Rectal smooth muscle tissue (tissue), 1 donor: ENCODE measurements around the gene SLIT3.

Experiments used
- H3K27ac ChIP-seq: one replicate; pipeline ENCODE4 v1.7.0; 2013; ENCODE audit warnings: low read depth, low read length, inconsistent platforms
- H3K27me3 ChIP-seq: one replicate; pipeline ENCODE4 v1.7.0; 2013; ENCODE audit warnings: low read length; ENCODE audit not compliant: control insufficient read depth, insufficient read depth
- H3K36me3 ChIP-seq: one replicate; pipeline ENCODE4 v1.7.0; 2013; ENCODE audit warnings: low read length; ENCODE audit not compliant: control insufficient read depth, insufficient read depth
- H3K4me1 ChIP-seq: one replicate; pipeline ENCODE4 v1.7.0; 2013; ENCODE audit warnings: low read length; ENCODE audit not compliant: control insufficient read depth, insufficient read depth
- H3K4me3 ChIP-seq: one replicate; pipeline ENCODE4 v1.7.0; 2013; ENCODE audit warnings: low read length
- H3K9ac ChIP-seq: one replicate; pipeline ENCODE4 v1.7.0; 2013; ENCODE audit warnings: low read length

Gene SLIT3

GRCh38 chr5:169318556-169318955 is 17.6 kb upstream of the SLIT3 start:
- Histone ChIP-seq H3K4me1 (no peaks in the 10 kb centered on the region), H3K36me3 (no peaks in the 10 kb centered on the region), H3K4me3 (no peak overlapping the region), H3K9ac (no peak overlapping the region), H3K27me3 (no peaks in the 10 kb centered on the region), H3K27ac (no peak overlapping the region)

DNA sequence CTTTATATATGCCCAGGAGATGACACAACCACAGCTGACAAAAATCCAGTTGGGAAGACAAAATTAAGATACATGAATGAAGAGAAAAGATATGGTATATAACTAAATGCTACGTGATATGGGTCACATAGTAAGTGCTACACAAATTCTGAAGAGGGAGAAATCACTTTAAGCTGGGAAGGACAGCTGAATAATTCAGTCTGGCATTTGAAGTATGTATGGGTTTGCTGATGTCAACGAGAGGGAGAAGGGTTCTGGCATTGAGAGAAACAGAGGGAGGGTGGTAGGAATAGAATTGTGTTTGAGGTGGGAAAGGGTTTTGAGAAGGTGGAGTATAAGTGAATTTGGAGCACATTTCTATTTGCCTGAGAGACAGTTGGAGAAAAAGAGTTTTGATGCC is 6.7 kb upstream of the SLIT3 start:
- no peaks in the 10 kb centered on the region for H3K27me3 ChIP-seq
- no peaks in the 10 kb centered on the region for H3K36me3 ChIP-seq
- H3K4me3 ChIP-seq = no peak overlapping the region
- no peak overlapping the region for H3K27ac ChIP-seq
- H3K4me1 ChIP-seq = no peaks in the 10 kb centered on the region
- no peak overlapping the region for H3K9ac ChIP-seq

GRCh38 chr5:169305366-169305765 is 4.4 kb upstream of the SLIT3 start:
- H3K4me1 ChIP-seq = peaks cover 10% of the 10 kb centered on the region
- no peak overlapping the region for H3K4me3 ChIP-seq
- no peaks in the 10 kb centered on the region for H3K27me3 ChIP-seq
- H3K27ac ChIP-seq = no peak overlapping the region
- H3K9ac ChIP-seq = no peak overlapping the region
- no peaks in the 10 kb centered on the region for H3K36me3 ChIP-seq

GRCh38 chr5:169304175-169304574 is 3.2 kb upstream of the SLIT3 start:
- H3K27me3 ChIP-seq = no peaks in the 10 kb centered on the region
- H3K9ac ChIP-seq = no peak overlapping the region
- no peak overlapping the region for H3K27ac ChIP-seq
- no peak overlapping the region for H3K4me3 ChIP-seq
- H3K36me3 ChIP-seq = no peaks in the 10 kb centered on the region
- peaks cover 10% of the 10 kb centered on the region for H3K4me1 ChIP-seq

GRCh38 chr5:169303119-169303515 is 2.2 kb upstream of the SLIT3 start:
- Histone ChIP-seq H3K27ac (no peak overlapping the region), H3K36me3 (no peaks in the 10 kb centered on the region), H3K4me3 (no peak overlapping the region), H3K4me1 (peaks cover 10% of the 10 kb centered on the region), H3K9ac (no peak overlapping the region), H3K27me3 (no peaks in the 10 kb centered on the region)

DNA sequence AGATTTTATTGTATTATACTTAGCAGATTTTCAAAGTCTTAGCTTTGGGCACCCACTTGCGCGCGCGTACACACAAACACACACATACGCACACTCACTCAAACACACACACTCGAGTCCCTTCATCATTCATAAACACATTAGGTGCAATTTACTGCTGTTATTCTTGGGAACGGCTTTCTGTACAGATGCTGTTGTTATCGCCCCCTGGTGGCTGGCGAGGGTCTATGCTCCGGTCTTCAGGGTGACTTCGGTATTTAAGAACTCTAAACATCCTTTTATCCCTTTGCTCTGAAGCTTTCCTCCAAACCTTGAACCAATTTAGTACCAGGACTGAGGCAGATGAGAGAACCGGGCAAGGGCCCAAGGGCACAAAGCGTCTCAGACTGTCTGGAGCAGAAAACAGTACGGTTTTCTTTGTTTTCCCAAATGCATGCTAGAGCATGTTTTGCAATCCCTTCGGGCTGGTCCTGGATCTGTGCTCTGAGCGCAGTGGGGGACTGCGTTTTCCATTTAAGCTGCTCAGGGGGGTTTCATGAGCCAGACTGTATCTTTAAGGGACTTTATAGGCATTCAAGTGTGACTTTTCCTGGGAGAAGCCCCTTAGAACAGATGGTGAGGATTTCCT is 1.7 kb upstream of the SLIT3 start:
- Histone ChIP-seq H3K4me3 (no peak overlapping the region), H3K27ac (no peak overlapping the region)

DNA sequence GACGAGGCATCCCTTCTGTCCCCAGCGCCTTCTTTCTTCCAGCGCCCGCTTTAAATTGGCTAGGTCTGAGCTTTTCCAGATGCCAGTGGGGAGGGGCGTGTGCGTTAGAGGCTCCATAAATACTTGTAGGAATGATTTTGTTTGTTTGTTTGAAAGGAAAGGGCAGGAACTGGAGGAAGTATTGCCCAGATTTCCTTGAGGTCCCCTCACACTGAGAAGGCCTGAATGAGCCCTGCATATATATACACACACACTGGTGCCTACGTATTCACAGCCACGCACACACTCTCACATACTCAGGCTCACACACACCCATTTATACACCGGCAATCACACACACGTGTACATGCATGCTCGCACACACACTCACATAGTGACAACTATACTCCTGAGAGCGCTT is 1.0 kb upstream of the SLIT3 start:
- peaks cover 18% of the 10 kb centered on the region for H3K4me1 ChIP-seq
- no peaks in the 10 kb centered on the region for H3K27me3 ChIP-seq
- H3K4me3 ChIP-seq = no peak overlapping the region
- H3K9ac ChIP-seq = no peak overlapping the region
- H3K27ac ChIP-seq = no peak overlapping the region
- no peaks in the 10 kb centered on the region for H3K36me3 ChIP-seq

More for the DNA sequence above, 1.7 kb upstream of the SLIT3 start:
- Histone ChIP-seq H3K27me3 (no peaks in the 10 kb centered on the region), H3K9ac (no peak overlapping the region), H3K4me1 (peaks cover 12% of the 10 kb centered on the region), H3K36me3 (no peaks in the 10 kb centered on the region)

DNA sequence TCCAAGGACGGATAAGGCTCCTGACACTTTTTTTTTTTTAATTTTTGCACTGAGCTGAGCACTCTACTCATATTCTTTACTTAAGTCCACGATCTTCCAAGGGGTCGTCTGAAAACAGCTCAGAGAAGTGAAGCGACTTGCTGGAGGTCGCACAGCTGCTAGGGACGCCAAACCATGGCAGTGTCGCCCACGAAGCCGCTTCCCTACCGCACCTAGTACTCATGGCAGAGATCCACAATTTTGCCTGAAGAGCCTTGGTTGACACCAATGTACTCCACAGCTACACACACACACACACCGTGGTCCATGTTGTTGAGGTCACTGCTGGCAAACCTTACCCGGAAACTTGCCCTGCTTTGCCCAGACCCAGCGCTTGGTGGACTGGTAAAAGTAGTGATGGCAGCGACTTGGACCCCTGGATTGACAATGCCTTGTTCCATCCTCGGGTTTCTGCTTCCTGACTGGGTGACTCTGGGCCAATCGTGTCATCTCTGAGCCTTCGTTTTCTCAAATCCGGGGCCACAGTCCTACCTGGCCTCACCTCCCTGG is 521 bp upstream of the SLIT3 start:
- peak overlapping the region; percentile 16 for H3K27ac ChIP-seq
- H3K4me1 ChIP-seq = peaks cover 23% of the 10 kb centered on the region

GRCh38 chr5:169299663-169300467 is 1.1 kb downstream of the SLIT3 start:
- H3K4me1 ChIP-seq = peaks cover 28% of the 10 kb centered on the region
- H3K27ac ChIP-seq = peak overlapping the region; percentile 74
- peak overlapping the region; percentile 6 for H3K9ac ChIP-seq
- no peaks in the 10 kb centered on the region for H3K36me3 ChIP-seq
- H3K4me3 ChIP-seq = peak overlapping the region; percentile 62
- no peaks in the 10 kb centered on the region for H3K27me3 ChIP-seq

More for the DNA sequence above, 521 bp upstream of the SLIT3 start:
- no peaks in the 10 kb centered on the region for H3K36me3 ChIP-seq
- H3K4me3 ChIP-seq = peak overlapping the region; percentile 35
- H3K27me3 ChIP-seq = no peaks in the 10 kb centered on the region
- no peak overlapping the region for H3K9ac ChIP-seq

GRCh38 chr5:169299191-169299662 is 1.7 kb downstream of the SLIT3 start:
- H3K4me3 ChIP-seq = peak overlapping the region; percentile 62

GRCh38 chr5:169298193-169298592 is 2.7 kb downstream of the SLIT3 start:
- H3K27ac ChIP-seq = no peak overlapping the region
- no peaks in the 10 kb centered on the region for H3K27me3 ChIP-seq
- H3K4me3 ChIP-seq = no peak overlapping the region
- no peaks in the 10 kb centered on the region for H3K36me3 ChIP-seq
- peaks cover 28% of the 10 kb centered on the region for H3K4me1 ChIP-seq
- no peak overlapping the region for H3K9ac ChIP-seq

More at GRCh38 chr5:169299191-169299662, 1.7 kb downstream of the SLIT3 start:
- Histone ChIP-seq H3K9ac (no peak overlapping the region), H3K27me3 (no peaks in the 10 kb centered on the region), H3K4me1 (peaks cover 28% of the 10 kb centered on the region), H3K27ac (peak overlapping the region; percentile 74), H3K36me3 (no peaks in the 10 kb centered on the region)

DNA sequence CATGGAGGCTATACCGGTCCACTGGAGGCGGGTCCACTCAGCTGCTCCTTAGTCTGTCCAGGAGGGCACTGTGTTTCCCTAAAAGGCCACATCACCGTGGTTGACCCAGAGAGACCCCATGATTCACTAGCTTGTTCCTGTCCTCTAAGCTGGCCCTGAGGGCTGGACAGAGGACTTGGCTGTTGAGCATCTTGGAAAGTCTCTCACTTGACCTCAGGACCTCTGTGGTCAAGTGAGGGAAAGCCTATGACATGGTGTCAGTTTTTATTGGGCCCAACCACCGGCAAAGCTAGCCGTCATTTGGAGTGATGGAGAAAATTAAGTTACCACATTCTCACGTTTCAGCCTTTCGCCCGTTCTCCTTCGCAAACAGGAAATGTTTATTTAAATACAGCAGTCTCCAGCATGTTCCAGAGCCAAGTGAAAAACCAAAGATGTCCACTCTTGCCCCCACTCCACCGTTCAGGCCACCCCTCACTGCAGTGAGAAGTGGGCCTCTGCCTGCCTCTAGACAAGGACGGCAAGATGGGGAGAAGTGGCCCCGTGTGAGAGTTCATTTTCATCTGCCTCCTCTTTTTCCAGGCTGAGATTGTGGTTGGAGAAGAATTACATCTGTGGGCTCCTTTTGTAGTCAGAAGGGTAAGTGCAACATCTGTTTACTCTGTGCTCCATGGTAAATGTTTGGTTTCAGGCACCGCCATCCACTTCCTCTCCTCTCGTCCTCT is 4.4 kb downstream of the SLIT3 start:
- H3K4me1 ChIP-seq = peaks cover 24% of the 10 kb centered on the region
- H3K27me3 ChIP-seq = no peaks in the 10 kb centered on the region
- no peaks in the 10 kb centered on the region for H3K36me3 ChIP-seq
- no peak overlapping the region for H3K4me3 ChIP-seq
- H3K9ac ChIP-seq = no peak overlapping the region
- peak overlapping the region; percentile 75 for H3K27ac ChIP-seq
